Daoy (cell line): ENCODE data around the gene CFAP97D1. TPM values are rescaled to one million over a fixed set of nuclear protein-coding genes. Genes with fewer than 3 reads are reported as not detected.
"Not testable (repeated sequence)": the region's sequence is repeated elsewhere in the genome, so short reads cannot be mapped to it uniquely, and the experiment has no call there.

ENCODE experiments used
- DNase-seq: peaks from one replicate; pipeline ENCODE4 v3.0.0-alpha.2; 2015; ENCODE audit warnings: low read depth
- total RNA-seq: library from RNA; depleted of rRNA; stranded (reverse); fragments of >200 nt; shearing (Covaris generic); gene quantifications from 2 replicates; pipeline ENCODE4 v1.2.3, GENCODE V29; 2014

CFAP97D1 gene
- total RNA-seq, 1 experiment from 2014 or later = not detected

DNA sequence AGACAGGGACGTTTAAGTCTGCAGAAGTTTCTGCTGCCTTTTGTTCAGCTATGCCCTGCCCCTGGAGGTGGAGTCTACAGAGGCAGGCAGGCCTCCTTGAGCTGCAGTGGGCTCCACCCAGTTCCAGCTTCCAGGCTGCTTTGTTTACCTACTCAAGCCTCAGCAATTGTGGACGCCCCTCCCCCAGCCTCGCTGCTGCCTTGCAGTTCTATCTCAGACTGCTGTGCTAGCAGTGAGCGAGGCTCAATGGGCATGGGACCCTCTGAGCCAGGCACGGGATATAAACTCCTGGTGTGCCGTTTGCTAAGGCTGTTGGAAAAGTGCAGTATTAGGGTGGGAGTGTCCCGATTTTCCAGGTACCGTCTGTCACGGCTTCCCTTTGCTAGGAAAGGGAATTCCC is 17.8 kb downstream of the CFAP97D1 start:
- DNase-seq = not testable (repeated sequence)

DNA sequence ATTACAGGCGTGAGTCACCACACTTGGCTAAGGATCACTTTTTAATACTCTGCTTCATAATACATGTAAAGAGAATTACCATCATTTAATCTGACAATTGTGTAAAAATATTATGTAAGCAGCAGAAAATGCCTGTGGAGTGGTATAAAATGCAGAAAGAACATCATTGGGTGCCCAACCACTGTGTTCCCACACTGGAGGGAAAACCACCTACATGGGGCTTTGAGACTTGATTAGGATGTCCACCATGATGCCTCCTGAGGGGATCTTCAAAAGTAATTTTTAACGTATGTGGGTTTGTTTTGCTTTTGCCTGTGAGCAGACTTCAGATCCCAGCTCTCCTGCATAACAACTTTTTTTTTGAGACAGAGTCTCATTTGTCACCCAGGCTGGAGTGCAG is 18.8 kb downstream of the CFAP97D1 start:
- DNase-seq = no peak

- DNase-seq = no peak
These were observed 20.5 kb downstream of the CFAP97D1 start for GRCh38 chr17:43800736-43801135.

GRCh38 chr17:43801844-43802243 is 21.6 kb downstream of the CFAP97D1 start:
- no peak for DNase-seq

DNA sequence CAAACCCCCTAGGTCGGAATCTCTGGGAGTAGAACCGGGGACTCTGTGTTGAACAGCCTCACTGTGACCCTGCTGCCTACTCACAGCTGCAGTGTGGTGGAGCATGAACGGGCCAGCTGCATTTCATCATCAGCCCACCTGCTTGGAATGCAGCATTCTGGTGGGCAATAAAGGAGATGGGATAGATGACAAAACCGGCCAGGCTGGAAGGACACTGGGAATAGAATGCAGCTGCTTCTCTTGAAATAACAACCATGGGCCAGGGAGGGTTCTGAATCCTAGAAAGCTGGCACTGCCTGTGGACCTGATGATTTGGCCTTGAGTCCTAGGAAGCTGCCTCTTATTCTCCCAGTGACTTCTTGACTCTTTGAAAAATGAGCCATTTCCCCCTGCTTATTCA is 23.5 kb downstream of the CFAP97D1 start:
- no peak for DNase-seq

GRCh38 chr17:43805117-43805516 is 24.9 kb downstream of the CFAP97D1 start:
- DNase-seq = no peak

- no peak for DNase-seq
These were observed 27.8 kb downstream of the CFAP97D1 start for GRCh38 chr17:43808076-43808475.

DNA sequence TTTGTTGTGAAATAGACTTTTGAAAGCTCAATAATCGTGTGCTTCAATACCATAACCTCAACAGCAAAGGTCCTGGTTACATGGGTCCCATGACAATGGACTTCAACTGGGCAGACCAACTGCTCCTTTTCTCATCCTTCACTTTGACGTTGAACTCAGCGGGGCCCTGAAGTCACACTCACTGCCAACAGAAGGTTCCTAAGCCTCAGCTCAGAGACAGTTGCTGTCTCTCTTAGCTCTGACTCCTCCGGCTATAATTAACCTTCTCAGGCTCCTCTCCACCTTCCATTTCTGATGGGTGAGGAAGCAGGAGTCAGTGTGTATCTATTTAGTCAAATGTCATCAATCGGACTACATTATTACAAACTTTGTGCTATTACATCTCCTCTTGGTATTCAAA is 28.9 kb downstream of the CFAP97D1 start:
- DNase-seq = no peak

DNA sequence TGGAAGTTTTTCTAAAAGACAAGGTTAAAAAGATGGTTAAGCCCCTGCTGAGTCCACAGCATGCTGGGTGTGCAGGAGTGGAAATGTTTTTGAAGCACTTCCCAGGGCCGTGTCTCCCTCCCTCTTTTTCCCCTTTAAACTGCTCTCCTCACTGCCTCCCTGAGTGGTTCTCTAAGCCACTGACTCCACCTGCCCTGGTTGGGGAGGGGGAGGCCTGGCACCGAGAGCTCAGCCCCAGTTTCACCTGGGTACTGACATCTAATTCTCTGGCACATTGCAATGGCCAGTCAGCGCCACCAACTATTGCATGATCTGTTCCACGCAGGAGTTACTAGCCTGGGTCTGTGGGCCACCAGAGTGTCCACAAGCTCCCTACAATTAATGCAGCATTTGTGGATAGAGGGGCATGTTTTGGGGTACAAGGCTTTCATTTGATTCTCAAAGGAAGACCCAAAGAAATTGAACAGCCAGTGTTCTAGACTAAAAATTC is 30.0 kb downstream of the CFAP97D1 start:
- DNase-seq = no peak

DNA sequence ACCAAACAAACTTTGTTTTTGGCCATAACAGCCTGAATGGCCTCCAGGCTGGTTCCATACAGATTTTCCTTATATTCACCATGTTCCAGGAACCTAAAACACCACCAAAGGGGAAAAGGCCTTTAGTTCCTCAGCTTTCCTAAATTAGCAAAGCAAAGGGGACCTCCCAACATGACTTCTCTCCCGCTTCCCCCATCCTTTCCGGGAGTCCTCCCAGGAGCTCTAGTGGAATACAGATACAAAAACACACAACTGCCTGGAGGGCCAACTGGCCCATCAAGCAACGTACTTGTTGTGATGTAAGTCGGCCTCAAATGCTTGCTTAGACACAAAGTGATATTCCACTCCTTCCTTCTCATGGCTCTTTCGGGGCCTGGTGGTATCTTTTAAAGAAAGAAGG is 30.6 kb downstream of the CFAP97D1 start:
- DNase-seq = no peak

DNA sequence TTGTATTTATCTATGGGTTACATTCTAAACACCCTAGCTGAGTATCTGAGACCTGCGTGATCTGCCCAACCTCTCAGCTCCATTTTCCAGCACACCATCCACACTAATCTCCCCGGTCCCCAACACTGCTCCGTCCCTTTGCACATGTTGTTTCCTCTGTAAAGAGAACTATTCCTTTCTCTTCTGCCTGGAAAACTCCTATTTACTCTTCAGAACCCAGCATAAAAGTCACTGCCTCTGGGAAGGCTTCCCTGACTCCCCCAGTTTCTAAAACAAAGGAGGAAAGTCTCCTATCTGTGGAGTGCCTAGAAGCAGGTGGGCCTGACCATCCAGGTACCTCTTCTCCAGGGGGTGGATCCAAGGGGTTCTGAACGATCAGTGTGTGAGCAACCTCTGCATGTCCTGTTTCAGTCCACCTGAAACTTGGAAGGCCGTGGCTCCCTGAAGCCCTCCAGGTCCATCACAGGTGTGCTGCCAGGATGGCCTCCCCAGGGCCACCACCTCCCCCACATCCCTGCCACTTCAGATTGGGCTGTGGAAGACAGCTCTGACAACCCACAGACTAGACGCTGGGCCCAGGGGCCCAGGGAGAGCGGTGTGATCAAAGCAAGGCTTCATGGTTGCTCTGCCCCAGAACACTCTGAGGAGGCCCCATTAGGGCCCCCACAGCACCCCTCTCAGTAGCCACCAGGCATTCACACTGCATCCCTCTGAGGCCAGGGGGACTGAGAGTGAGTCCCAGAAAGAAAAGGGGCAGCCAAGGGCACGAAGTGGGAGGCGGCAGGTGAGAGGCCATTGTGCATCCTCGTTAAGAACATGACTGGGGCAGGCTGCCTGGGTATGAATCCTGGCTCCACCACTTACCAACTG is 32.4 kb downstream of the CFAP97D1 start:
- DNase-seq = no peak

- DNase-seq = no peak
These were observed 33.2 kb downstream of the CFAP97D1 start for GRCh38 chr17:43813386-43813785.

- no peak for DNase-seq
These were observed 33.8 kb downstream of the CFAP97D1 start for GRCh38 chr17:43814026-43814425.

DNA sequence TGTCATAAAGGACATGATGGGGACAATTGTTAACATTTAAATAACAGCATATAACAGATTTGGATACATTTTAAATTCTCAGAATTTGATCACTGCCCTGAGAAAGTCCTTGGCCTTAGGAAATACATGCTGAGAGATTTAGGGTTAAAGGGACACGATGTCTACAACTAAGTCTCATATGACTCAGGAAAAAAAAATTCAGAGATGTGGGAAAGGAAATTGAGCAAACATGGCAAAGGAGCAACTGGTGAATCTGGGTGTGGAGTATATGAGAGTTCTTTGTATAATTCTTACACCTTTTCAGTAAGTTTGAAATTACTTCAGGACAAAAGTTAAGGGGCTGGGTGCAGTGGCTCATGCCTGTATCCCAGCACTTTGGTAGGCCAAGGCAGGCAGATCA is 34.5 kb downstream of the CFAP97D1 start:
- no peak for DNase-seq

DNA sequence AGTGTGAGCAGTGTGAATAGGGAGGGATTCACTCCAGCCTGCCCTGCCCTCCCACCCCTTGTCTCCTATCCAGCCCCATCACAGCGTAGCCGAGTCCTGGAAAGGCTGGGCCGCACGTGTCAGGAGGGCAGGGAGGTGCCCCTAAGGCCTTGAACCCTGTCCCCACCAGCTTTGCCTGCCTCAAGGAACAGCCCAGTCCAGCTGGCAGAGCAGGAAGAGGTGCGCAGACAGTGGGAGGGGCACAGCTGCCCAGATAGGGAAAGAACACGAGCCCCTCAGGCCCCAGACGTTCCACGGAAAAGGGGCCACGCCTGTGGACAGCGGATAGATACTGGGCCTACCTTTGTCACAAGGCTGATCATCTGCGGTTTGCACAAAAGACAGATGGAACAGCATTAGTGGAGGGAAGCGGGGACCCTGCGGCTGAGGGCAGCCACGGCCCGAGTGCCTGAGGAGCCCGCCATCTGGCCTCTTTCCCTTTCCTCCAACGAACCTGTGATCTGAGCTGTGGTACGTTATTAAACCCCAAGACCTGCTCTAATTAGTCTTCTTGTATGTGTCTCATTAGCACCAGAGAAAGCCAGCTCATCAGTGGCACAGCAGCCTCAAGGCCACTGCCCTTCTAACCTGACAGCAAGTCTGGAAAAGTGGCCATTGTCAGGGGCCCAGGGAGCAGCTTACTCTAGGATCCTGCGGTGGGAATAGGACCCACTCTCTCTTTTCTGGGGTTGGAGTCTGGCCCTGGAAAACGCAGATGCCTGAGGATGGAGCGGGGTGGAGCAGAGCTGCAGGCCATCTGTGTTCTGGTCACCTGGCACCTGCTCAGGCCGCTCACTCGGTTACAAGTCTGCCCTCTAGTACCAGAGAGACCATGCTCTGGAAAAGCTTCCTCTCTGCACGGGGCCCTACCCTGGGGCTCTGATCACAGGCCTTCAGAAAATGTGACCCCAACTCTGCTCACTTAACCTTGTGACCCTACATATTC is 36.4 kb downstream of the CFAP97D1 start:
- no peak for DNase-seq

DNA sequence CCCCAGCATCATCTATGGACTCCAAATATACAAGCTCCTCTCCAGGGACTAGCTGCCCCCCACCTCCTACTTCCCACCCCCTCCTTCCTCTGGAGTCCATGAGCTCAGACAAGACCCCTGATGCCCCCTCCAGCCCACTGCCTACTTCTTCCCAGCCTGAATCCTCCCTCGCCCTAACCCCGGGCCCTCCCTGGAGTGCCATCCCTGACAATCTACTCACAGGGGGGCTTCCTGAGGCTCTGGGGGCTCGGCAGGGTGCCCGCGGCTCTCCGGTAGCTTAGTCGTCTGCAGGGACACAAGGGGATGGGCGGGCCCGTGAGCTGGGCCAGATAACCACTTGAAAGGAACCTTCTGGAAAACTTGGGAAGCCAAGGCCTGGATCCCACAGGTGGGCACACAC is 37.6 kb downstream of the CFAP97D1 start:
- DNase-seq = no peak

DNA sequence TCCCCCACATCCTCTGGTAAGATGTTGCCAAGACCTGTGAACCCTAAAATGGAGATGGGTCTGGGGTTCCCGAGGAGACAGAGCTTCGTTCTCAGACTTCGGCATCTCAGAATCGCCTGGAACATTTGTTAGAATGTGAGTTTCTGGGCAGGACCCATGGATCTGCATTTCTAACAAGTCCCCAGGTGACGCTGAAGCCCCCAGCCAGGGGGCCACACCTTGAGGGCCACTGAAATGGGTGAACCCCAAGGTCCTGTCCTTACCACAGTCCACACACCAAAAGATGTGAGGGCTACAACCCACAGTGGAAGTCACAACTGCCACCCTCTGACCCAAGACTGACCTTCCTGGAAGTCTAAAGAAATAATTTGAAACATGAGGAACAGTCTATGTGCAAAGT is 38.7 kb downstream of the CFAP97D1 start:
- no peak for DNase-seq

DNA sequence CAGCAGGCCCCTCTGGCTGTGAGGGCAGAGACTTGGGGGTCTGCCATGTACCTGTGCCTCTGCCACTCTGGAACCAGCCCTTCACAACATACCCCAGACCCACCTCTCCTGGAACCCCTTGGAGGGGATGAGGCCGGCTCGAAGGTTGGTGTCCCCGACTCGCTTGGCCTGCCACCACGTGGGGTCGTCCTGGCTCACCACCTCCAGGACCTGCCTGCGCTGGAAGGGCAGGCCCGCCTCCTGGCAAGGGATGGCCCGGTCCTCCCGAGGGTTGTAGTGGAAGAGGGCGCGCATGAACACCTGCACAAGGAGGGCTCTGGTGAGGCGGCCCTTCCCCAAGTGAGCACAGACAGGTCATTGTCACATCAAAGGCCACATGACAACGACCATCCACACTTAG is 40.5 kb downstream of the CFAP97D1 start:
- no peak for DNase-seq

DNA sequence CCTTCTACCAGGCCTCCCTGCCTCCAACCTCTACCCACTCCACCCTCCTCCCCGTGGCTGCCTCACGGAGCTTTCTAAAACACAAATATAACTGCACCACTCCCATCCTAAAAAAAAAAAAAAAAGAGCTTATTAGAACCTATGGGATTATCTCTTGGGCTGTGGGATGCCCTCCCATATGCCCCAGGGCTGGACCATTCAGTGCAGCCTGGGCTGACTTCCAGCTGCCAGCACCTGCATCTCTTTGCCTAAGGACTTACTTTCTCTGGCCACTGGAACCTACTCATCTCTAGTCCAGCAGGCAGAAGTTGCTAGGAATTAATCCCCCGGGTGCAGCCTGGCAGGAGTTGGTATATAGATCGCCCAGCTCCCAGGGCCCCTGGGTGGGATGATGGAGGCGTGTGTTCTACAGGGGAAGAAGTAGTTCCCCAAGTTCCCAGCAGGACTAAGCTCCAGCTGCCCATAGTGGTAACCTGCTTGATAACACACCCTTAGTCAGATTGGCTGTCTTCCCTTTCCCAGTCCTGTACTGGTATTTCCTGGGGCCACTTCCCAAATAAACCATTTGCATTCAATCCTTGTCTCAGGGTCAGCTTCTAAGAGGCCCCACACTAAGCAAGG is 42.4 kb downstream of the CFAP97D1 start:
- no peak for DNase-seq

DNA sequence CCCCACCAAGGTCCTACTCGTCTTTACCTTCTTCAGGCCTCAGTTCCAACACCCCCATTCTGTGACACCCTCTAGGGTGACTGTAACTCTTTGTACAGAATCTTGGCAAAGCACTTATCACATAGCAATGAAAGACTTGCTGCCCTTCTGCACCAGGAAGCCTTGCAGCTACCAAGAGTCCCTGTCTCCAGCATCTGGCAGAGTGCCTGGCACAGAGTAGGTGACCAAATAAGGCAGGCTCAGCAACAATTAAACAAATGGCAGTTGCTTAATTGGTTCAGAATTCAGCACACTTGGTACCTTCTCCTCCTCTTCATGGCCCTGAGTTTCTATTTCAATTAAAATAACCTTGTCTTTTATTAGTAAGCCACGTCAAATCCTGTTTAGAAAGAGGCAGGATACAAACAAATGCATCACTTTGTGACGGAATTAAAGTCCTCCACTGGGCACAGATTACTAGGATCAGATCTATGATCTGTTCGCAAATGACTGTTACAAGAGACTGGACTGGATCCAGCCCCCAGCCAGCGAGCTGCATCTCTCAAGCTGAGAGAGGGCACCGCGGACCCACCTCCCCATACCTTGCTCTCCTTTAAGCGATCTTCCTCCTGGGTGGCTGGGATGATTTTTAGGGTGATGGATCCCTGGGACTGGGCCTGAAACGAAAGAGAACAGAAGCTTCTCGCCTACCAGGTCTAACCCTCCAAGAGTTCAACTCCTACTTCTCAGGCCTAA is 43.3 kb downstream of the CFAP97D1 start:
- no peak for DNase-seq

DNA sequence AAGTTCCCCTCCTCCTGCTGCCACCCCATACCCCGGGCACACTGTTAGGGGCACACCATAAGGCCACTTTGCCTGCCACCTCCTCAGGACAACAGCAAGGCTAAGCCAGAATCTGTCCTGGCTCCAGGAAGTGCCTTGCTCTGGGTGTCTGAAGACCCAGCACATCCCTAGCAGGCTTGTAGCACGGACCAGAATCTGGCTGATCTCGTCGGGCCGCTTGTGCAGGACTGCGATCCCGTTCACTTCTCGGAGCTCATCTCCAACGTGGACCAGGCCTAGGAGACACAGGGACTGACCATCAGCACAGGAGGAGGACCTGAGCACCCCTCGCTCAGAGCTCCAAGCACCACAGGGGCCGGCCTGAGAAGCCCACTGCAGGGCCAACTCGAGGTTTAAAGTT is 45.3 kb downstream of the CFAP97D1 start:
- DNase-seq = no peak
